GM21717 (cell line): ENCODE measurements around the gene TMEM252.

Experiments used
- ATAC-seq: cut with Tn5 transposase; IDR thresholded peaks from one replicate; pipeline ENCODE4 v1.9.1; 2021; ENCODE audit warnings: mild to moderate bottlenecking, moderate library complexity; ENCODE audit not compliant: unreplicated experiment

Gene TMEM252

GRCh38 chr9:68545033-68545705 lies 4.5 kb upstream of the TMEM252 start:
- ATAC-seq, result peak; percentile 59

- ATAC-seq, result no peak
Measured at GRCh38 chr9:68541568-68541967, 885 bp upstream of the TMEM252 start.

- ATAC-seq, result no peak
Measured at GRCh38 chr9:68538200-68538599, 2.5 kb downstream of the TMEM252 start.

- ATAC-seq, result no peak
Measured at GRCh38 chr9:68537616-68537880, 3.1 kb downstream of the TMEM252 start.

GRCh38 chr9:68536876-68537615 lies 3.6 kb downstream of the TMEM252 start:
- ATAC-seq, result no peak

- no peak for ATAC-seq
Measured at GRCh38 chr9:68533678-68534077, 7.0 kb downstream of the TMEM252 start.

- ATAC-seq, result no peak
Measured at GRCh38 chr9:68532131-68532530, 8.6 kb downstream of the TMEM252 start.

GRCh38 chr9:68530618-68531017 lies 10.1 kb downstream of the TMEM252 start:
- no peak for ATAC-seq

- no peak for ATAC-seq
Measured at GRCh38 chr9:68523367-68523936, 17.2 kb downstream of the TMEM252 start.

- no peak for ATAC-seq
Measured at GRCh38 chr9:68522954-68523353, 17.7 kb downstream of the TMEM252 start.

- no peak for ATAC-seq
Measured at GRCh38 chr9:68522131-68522530, 18.6 kb downstream of the TMEM252 start.

- ATAC-seq, result no peak
Measured at GRCh38 chr9:68515326-68516017, 25.2 kb downstream of the TMEM252 start.

- ATAC-seq, result no peak
Measured at GRCh38 chr9:68513981-68514380, 26.7 kb downstream of the TMEM252 start.

GRCh38 chr9:68513385-68513784 lies 27.3 kb downstream of the TMEM252 start:
- no peak for ATAC-seq

GRCh38 chr9:68509689-68510088 lies 31.0 kb downstream of the TMEM252 start:
- no peak for ATAC-seq

- no peak for ATAC-seq
Measured at GRCh38 chr9:68508547-68508946, 32.1 kb downstream of the TMEM252 start.

GRCh38 chr9:68507806-68508145 lies 32.9 kb downstream of the TMEM252 start:
- no peak for ATAC-seq

- no peak for ATAC-seq
Measured at GRCh38 chr9:68507130-68507805, 33.4 kb downstream of the TMEM252 start.

- ATAC-seq, result no peak
Measured at GRCh38 chr9:68506551-68506950, 34.1 kb downstream of the TMEM252 start.

- ATAC-seq, result no peak
Measured at GRCh38 chr9:68505681-68506409, 34.8 kb downstream of the TMEM252 start.

- no peak for ATAC-seq
Measured at GRCh38 chr9:68502279-68502678, 38.4 kb downstream of the TMEM252 start.
